ENCODE results near the gene TBXA2R.

The TBXA2R gene

GRCh38 chr19:3638208-3639193, 31.8 kb upstream of the TBXA2R start:
- Histone ChIP-seq H3K27ac (replicated peaks) (no peak overlapping the region), H3K27me3 (ENCODE audit: insufficient read depth, poor library complexity, severe bottlenecking) (no peaks in the 10 kb centered on the region), H3K4me3 (replicated peaks; ENCODE audit: insufficient read depth, low read length) (no peak overlapping the region)
- TF ChIP-seq CTCF (IDR thresholded peaks at IDR 0.05; ENCODE audit: insufficient read depth, low read length) (no peak), REST (IDR thresholded peaks at IDR 0.05; ENCODE audit: insufficient replicate concordance, low read depth) (no peak), SPI1 (IDR thresholded peaks at IDR 0.05; ENCODE audit: borderline replicate concordance, low read depth) (no peak), GABPA (IDR thresholded peaks at IDR 0.05; ENCODE audit: low read depth) (no peak), POLR2AphosphoS5 (IDR thresholded peaks at IDR 0.05; ENCODE audit: low read depth) (no peak)
- DNase-seq (ENCODE audit: low read depth in 1 of 2, low spot score in 1 of 2) = no peak

- Histone ChIP-seq H3K27ac (replicated peaks) (no peak overlapping the region), H3K4me3 (replicated peaks; ENCODE audit: insufficient read depth, low read length) (no peak overlapping the region), H3K27me3 (ENCODE audit: insufficient read depth, poor library complexity, severe bottlenecking) (no peaks in the 10 kb centered on the region)
- DNase-seq (ENCODE audit: low read depth in 1 of 2, low spot score in 1 of 2) = no peak
- TF ChIP-seq GABPA (IDR thresholded peaks at IDR 0.05; ENCODE audit: low read depth) (no peak), POLR2AphosphoS5 (IDR thresholded peaks at IDR 0.05; ENCODE audit: low read depth) (no peak), REST (IDR thresholded peaks at IDR 0.05; ENCODE audit: insufficient replicate concordance, low read depth) (no peak), SPI1 (IDR thresholded peaks at IDR 0.05; ENCODE audit: borderline replicate concordance, low read depth) (no peak), CTCF (IDR thresholded peaks at IDR 0.05; ENCODE audit: insufficient read depth, low read length) (no peak)
Measured at GRCh38 chr19:3637621-3638020, 30.9 kb upstream of the TBXA2R start.

- Histone ChIP-seq H3K27me3 (ENCODE audit: insufficient read depth, poor library complexity, severe bottlenecking) (no peaks in the 10 kb centered on the region), H3K27ac (replicated peaks) (no peak overlapping the region), H3K4me3 (replicated peaks; ENCODE audit: insufficient read depth, low read length) (no peak overlapping the region)
- DNase-seq (ENCODE audit: low read depth in 1 of 2, low spot score in 1 of 2) = no peak
- TF ChIP-seq REST (IDR thresholded peaks at IDR 0.05; ENCODE audit: insufficient replicate concordance, low read depth) (no peak), POLR2AphosphoS5 (IDR thresholded peaks at IDR 0.05; ENCODE audit: low read depth) (no peak), SPI1 (IDR thresholded peaks at IDR 0.05; ENCODE audit: borderline replicate concordance, low read depth) (no peak), GABPA (IDR thresholded peaks at IDR 0.05; ENCODE audit: low read depth) (no peak), CTCF (IDR thresholded peaks at IDR 0.05; ENCODE audit: insufficient read depth, low read length) (no peak)
Measured at GRCh38 chr19:3636962-3637361, 30.3 kb upstream of the TBXA2R start.
